ENCODE data around the gene CYP1A1. TPM values are rescaled to one million over a fixed set of nuclear protein-coding genes. Genes with fewer than 3 reads are reported as not detected.

CYP1A1 gene
- total and polyA plus RNA-seq, 2 of the 13 experiments (the other 11 are each of a cell fraction or from before 2014, with no cell fraction given): 7.9 to 8.0 TPM

- DNase-seq (ENCODE audit: low spot score): no peak
- CTCF ChIA-PET (ENCODE audit: low intra/inter-chr PET ratio, low total read pairs): no interaction called here
- intact Hi-C loops (cut with micrococcal nuclease; ENCODE audit: unreplicated experiment) (no loop called here), in situ Hi-C loops (cut with HindIII; ENCODE audit: extremely low pct_ligation_motif_present, low pct_unique_long_range_greater_than_20kb) (no loop called here)
- peaks cover 59% of the 10 kb centered on the region for H3K4me1 ChIP-seq (ENCODE audit: insufficient read depth, low read length)
- no peaks in the 10 kb centered on the region for H3K79me2 ChIP-seq (ENCODE audit: insufficient read depth, low read length)
- FAIRE-seq: no peak
- ATAC-seq: no peak
- no TSS peak for BruUV-seq (replicated peaks)
- no peaks in the 10 kb centered on the region for H3K27me3 ChIP-seq (ENCODE audit: control insufficient read depth in 1 of 2, insufficient read depth in 2 of 2, low read length in 2 of 2)
- H3K27ac ChIP-seq (ENCODE audit: extremely low read length, insufficient read depth, low read length): no peak overlapping the region
- TF ChIP-seq KAT7 (CRISPR knock-in tag; IDR thresholded peaks at IDR 0.05; ENCODE audit: borderline replicate concordance) (no peak), ZNF484 (CRISPR knock-in tag; IDR thresholded peaks at IDR 0.05; ENCODE audit: borderline replicate concordance, low read depth) (no peak), ZBTB40 (IDR thresholded peaks at IDR 0.05) (no peak), ZBTB40 (CRISPR knock-in tag; IDR thresholded peaks at IDR 0.05) (no peak), ZNF772 (CRISPR knock-in tag; IDR thresholded peaks at IDR 0.05) (no peak), KLF12 (CRISPR knock-in tag; IDR thresholded peaks at IDR 0.05; ENCODE audit: borderline replicate concordance) (no peak), ZNF317 (CRISPR knock-in tag; IDR thresholded peaks at IDR 0.05) (no peak), ZNF629 (CRISPR knock-in tag; conservative IDR thresholded peaks at IDR 0.05) (no peak), HES4 (CRISPR knock-in tag; IDR thresholded peaks at IDR 0.05; ENCODE audit: borderline replicate concordance) (no peak), HOXA5 (CRISPR knock-in tag; IDR thresholded peaks at IDR 0.05) (no peak), PHB2 (IDR thresholded peaks at IDR 0.05; ENCODE audit: partially characterized antibody) (no peak)
- TF ChIP-seq, protein P1, sequence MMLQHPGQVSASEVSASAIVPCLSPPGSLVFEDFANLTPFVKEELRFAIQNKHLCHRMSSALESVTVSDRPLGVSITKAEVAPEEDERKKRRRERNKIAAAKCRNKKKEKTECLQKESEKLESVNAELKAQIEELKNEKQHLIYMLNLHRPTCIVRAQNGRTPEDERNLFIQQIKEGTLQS (CRISPR knock-in tag; IDR thresholded peaks at IDR 0.05): no peak
- no peaks in the 10 kb centered on the region for H3K36me3 ChIP-seq (replicated peaks in 1 of 2; ENCODE audit: control insufficient read depth in 1 of 2, insufficient read depth in 2 of 2, low read length in 2 of 2)
- no peak overlapping the region for H3K9ac ChIP-seq (ENCODE audit: insufficient read depth, low read depth, low read length)
- no peak overlapping the region for H2AFZ ChIP-seq (ENCODE audit: low read length)
- no peak overlapping the region for H3K4me2 ChIP-seq (ENCODE audit: low read depth, low read length)
- POLR2A ChIA-PET: no interaction called here
- no peaks in the 10 kb centered on the region for H3K9me3 ChIP-seq (ENCODE audit: low read length)
- H3K4me3 ChIP-seq (replicated peaks in 1 of 3; ENCODE audit: insufficient read depth in 1 of 3, low read depth in 2 of 3, low read length in 3 of 3): no peak overlapping the region
- WGBS (ENCODE audit: low lambda C conversion rate): 98% methylated on average over 3 of the region's 3 CpGs
- H4K20me1 ChIP-seq (ENCODE audit: insufficient read depth, low read length): no peaks in the 10 kb centered on the region
Observed at GRCh38 chr15:74733269-74733668, 7.9 kb upstream of the CYP1A1 start.
